Heart left ventricle (tissue), 16 donors: ENCODE data around the gene PRKAG2. TPM values are rescaled to one million over a fixed set of nuclear protein-coding genes. Genes with fewer than 3 reads are reported as not detected.
A peak's percentile ranks its signal among the peaks of the same experiment; 100 is the strongest.

Source experiments
- ATAC-seq, 4 donors: fragments of 200-7000 bp; cut with Tn5 transposase; one replicate each; pipeline ENCODE4 v1.9.1; 2020 to 2022; ENCODE audit warnings: moderate library complexity in 4 of 4, mild to moderate bottlenecking in 3 of 4, moderate number of reproducible peaks in 1 of 4
- DNase-seq, 5 donors: peaks; one replicate each; pipeline ENCODE4 v3.0.0-alpha.2; 2020
- H3K27ac ChIP-seq, 12 donors: fragments of 200-600 bp; sonication (generic) in 4 of 12; one replicate each; pipeline versions ENCODE4 v1.5.0 to v1.8.0; 2016 to 2022; ENCODE audit warnings: mild to moderate bottlenecking in 2 of 12
- H3K27me3 ChIP-seq, 9 donors: fragments of 200-600 bp; sonication (generic) in 2 of 9; one replicate each; pipeline versions ENCODE4 v1.5.1 to v1.8.0; 2016 to 2022; ENCODE audit warnings: mild to moderate bottlenecking in 3 of 9
- H3K36me3 ChIP-seq, 9 donors: fragments of 200-600 bp; sonication (generic) in 2 of 9; one replicate each; pipeline versions ENCODE4 v1.5.0 to v1.8.0; 2018 to 2022; ENCODE audit warnings: mild to moderate bottlenecking in 2 of 9
- H3K4me1 ChIP-seq, 12 donors: fragments of 200-600 bp; sonication (generic) in 4 of 12; one replicate each; pipeline versions ENCODE4 v1.5.0 to v1.8.0; 2016 to 2022; ENCODE audit warnings: mild to moderate bottlenecking in 3 of 12
- H3K4me3 ChIP-seq, 12 donors: fragments of 200-600 bp; sonication (generic) in 4 of 12; one replicate each; pipeline versions ENCODE4 v1.5.0 to v1.8.0; 2017 to 2022; ENCODE audit warnings: mild to moderate bottlenecking in 9 of 12, moderate library complexity in 4 of 12
- H3K9me3 ChIP-seq, 12 donors: fragments of 200-600 bp; sonication (generic) in 4 of 12; one replicate each; pipeline versions ENCODE4 v1.5.0 to v1.8.0; 2016 to 2022; ENCODE audit warnings: mild to moderate bottlenecking in 1 of 12
- CTCF ChIP-seq, 12 donors: fragments of 200-600 bp; sonication (generic) in 4 of 12; IDR thresholded peaks; one replicate each; pipeline versions ENCODE4 v1.5.0 to v1.8.0; 2018 to 2022; ENCODE audit warnings: antibody characterized with exemption in 12 of 12, mild to moderate bottlenecking in 5 of 12
- POLR2A ChIP-seq, 2 donors: fragments of 450-650 bp; IDR thresholded peaks; one replicate each; pipeline ENCODE4 v1.6.1; 2017; ENCODE audit warnings: antibody characterized with exemption in 2 of 2, mild to moderate bottlenecking in 2 of 2, moderate library complexity in 2 of 2
- WGBS, 4 donors: extraction: QIAGEN DNeasy Blood & Tissue Kit in 2 of 4; methylation state at CpG; one replicate each; pipeline versions ENCODE4 v1.1.5 to v1.1.7; 2013 to 2018; 5-methylcytosine and 5-hydroxymethylcytosine counted together
- intact Hi-C, 10 donors: fragments of 100-400 bp; cut with DNase I; formaldehyde crosslinking; loops; one replicate each; pipeline versions ENCODE4 v1.11.1 to v1.14.2; 2022
- polyA plus RNA-seq, 2 donors: library from polyadenylated mRNA; stranded (reverse); fragments of 200-250 nt; gene quantifications; one replicate each; pipeline ENCODE4 v1.2.3, GENCODE V29; 2013
- total RNA-seq, 9 donors: library from RNA; depleted of rRNA in 2 of 9; stranded (reverse); fragments of >200 nt in 2 of 9; fragmentation: NEBNext Ultra II Directional in 3 of 9; extraction: Animal tissue kit (Norgen Biotek cat#: 25700) in 3 of 9; gene quantifications; one replicate each; pipeline versions ENCODE4 v1.1.0 to v1.2.4, GENCODE V29; 2016 to 2023
- donor health status: ischemic (EF 13 %, LVEDD 7.1; RV severe dilation, severe dysfunction).
- donor health status: healthy with polysubstance abuse.
- donor health status: DM: no; HTN: yes; CAD: no.
- donor health status: DM: no; HTN: no; CAD: no.
- donor health status: ischemic (EF 25% LVEDD 6.9; RV normal size, moderate dysfunction).
- donor health status: ischemic (EF 25% LVEDD 5.7; RV mildly dilated, moderate dysfunction).
- donor health status: healthy.
- donor health status: DM: yes; HTN: yes; CAD: no.
- donor health status: ischemic (EF 35%, LVEDD 5.7; RV mildly dilated, moderate dysfunction).
- donor health status: nonischemic (EF 11% LVEDD 7.7; RV severe dilation, severe dysfunction).
- donor health status: DM: yes; HTN: yes; CAD: no.
- donor health status: PGD.
- donor health status: ischemic (EF 29% LVEDD 5.4; RV normal size, mild dysfunction).
- donor health status: nonischemic (EF 23%, LVEDD 6.1; RV moderate dilation, normal function).

Gene PRKAG2
- total and polyA plus RNA-seq, 11 donors, result 50.2 to 179 (median 108) TPM

- WGBS, 4 donors, result 76 to 81% (median 79%) methylated on average over 7 of the region's 7 CpGs
- Histone ChIP-seq H3K4me1 (peaks cover 0 to 51% (median 23%) of the 10 kb centered on the region in 12 donors), H3K27ac (peak overlapping the region in 8 of 12 donors; percentile 39 to 89 (median 84)), H3K4me3 (no peak overlapping the region), H3K36me3 (peaks cover 0 to 23% (median 8%) of the 10 kb centered on the region in 9 donors), H3K9me3 (no peaks in the 10 kb centered on the region), H3K27me3 (no peaks in the 10 kb centered on the region)
- no peak for TF ChIP-seq CTCF (IDR thresholded peaks at IDR 0.05)
- no peak for TF ChIP-seq POLR2A (IDR thresholded peaks at IDR 0.05)
- intact Hi-C loops, result no loop called here
- DNase-seq, result no peak
- ATAC-seq, result peak in 1 of 4 donors; percentile 25
Measured at GRCh38 chr7:151597541-151598444, 279.1 kb downstream of the PRKAG2 start.

- Histone ChIP-seq H3K27me3 (no peaks in the 10 kb centered on the region), H3K27ac (peak overlapping the region in 2 of 12 donors; percentile 16 to 22), H3K4me1 (peaks cover 0 to 55% (median 23%) of the 10 kb centered on the region in 12 donors), H3K4me3 (no peak overlapping the region), H3K9me3 (no peaks in the 10 kb centered on the region), H3K36me3 (peaks cover 0 to 32% (median 8%) of the 10 kb centered on the region in 9 donors)
- WGBS, 4 donors, result 63 to 71% (median 68%) methylated on average over 3 of the region's 3 CpGs
- no peak for ATAC-seq
- DNase-seq, result no peak
- intact Hi-C loops, result no loop called here
- no peak for TF ChIP-seq CTCF (IDR thresholded peaks at IDR 0.05)
- no peak for TF ChIP-seq POLR2A (IDR thresholded peaks at IDR 0.05)
Measured at GRCh38 chr7:151595702-151596350, 281.1 kb downstream of the PRKAG2 start.

GRCh38 chr7:151592868-151593486 lies 283.9 kb downstream of the PRKAG2 start:
- Histone ChIP-seq H3K9me3 (no peaks in the 10 kb centered on the region), H3K4me1 (peaks cover 0 to 30% (median 7%) of the 10 kb centered on the region in 12 donors), H3K4me3 (no peak overlapping the region), H3K27me3 (no peaks in the 10 kb centered on the region), H3K36me3 (peaks cover 0 to 34% (median 8%) of the 10 kb centered on the region in 9 donors), H3K27ac (no peak overlapping the region)
- DNase-seq, result no peak
- intact Hi-C loops, result no loop called here
- peak in 1 of 4 donors; percentile 62 for ATAC-seq
- WGBS, 4 donors, result 90 to 94% (median 92%) methylated on average over 12 of the region's 12 CpGs
- TF ChIP-seq POLR2A (IDR thresholded peaks at IDR 0.05), result no peak
- no peak for TF ChIP-seq CTCF (IDR thresholded peaks at IDR 0.05)

- WGBS, 4 donors, result 89 to 97% (median 94%) methylated on average over 11 of the region's 11 CpGs
- Histone ChIP-seq H3K27me3 (no peaks in the 10 kb centered on the region), H3K27ac (no peak overlapping the region), H3K36me3 (peaks cover 0 to 34% (median 8%) of the 10 kb centered on the region in 9 donors), H3K9me3 (no peaks in the 10 kb centered on the region), H3K4me1 (peaks cover 0 to 27% (median 7%) of the 10 kb centered on the region in 12 donors), H3K4me3 (no peak overlapping the region)
- intact Hi-C loops, result no loop called here
- ATAC-seq (no peak), DNase-seq (no peak)
- TF ChIP-seq CTCF (IDR thresholded peaks at IDR 0.05), result no peak
- no peak for TF ChIP-seq POLR2A (IDR thresholded peaks at IDR 0.05)
Measured at GRCh38 chr7:151592330-151592729, 284.6 kb downstream of the PRKAG2 start.
